Measurements from ENCODE around the gene RNU6-1. TPM values are rescaled to one million over a fixed set of nuclear protein-coding genes. Genes with fewer than 3 reads are reported as not detected.

RNU6-1 gene
- total RNA-seq, 2 experiments from 2014 or later, result not detected

GRCh38 chr15:67850994-67851571 lies 11.2 kb upstream of the RNU6-1 start:
- H3K4me2 ChIP-seq (ENCODE audit: low read length), result peak overlapping the region; percentile 61
- H3K9me2 ChIP-seq (ENCODE audit: insufficient read depth, low read length), result no peaks in the 10 kb centered on the region
- H3K9me3 ChIP-seq (ENCODE audit: low read length), result peaks cover 10% of the 10 kb centered on the region; the same call in 1 of the 2 replicates
- peak; percentile 62 for DNase-seq (ENCODE audit: low spot score)
- BruUV-seq (replicated peaks), result no TSS peak
- intact Hi-C loops (cut with micrococcal nuclease; ENCODE audit: unreplicated experiment), result no loop called here
- ChIA-PET POLR2A (interaction anchor here (1.2 kb wide), 1 partner anchor 10 kb away, joined by 3 read pairs; no protein-coding TSS in a partner anchor), CTCF (ENCODE audit: unreplicated experiment) (no interaction called here)
- H3K4me3 ChIP-seq (ENCODE audit: low read depth, low read length, poor library complexity, severe bottlenecking), result peak overlapping the region; percentile 32
- H4K20me1 ChIP-seq (ENCODE audit: insufficient read depth, low read length), result no peaks in the 10 kb centered on the region
- peak overlapping the region; percentile 75 for H3K27ac ChIP-seq (ENCODE audit: low read depth, low read length, poor library complexity, severe bottlenecking)
- no peaks in the 10 kb centered on the region for H3K79me2 ChIP-seq (ENCODE audit: insufficient read depth, low read depth, low read length)
- H3K36me3 ChIP-seq (ENCODE audit: insufficient read depth, low read length), result no peaks in the 10 kb centered on the region; the same call in 1 of the 2 replicates
- TF ChIP-seq CTCF (conservative IDR thresholded peaks at IDR 0.05; ENCODE audit: low read length), result no peak
- no peak for TF ChIP-seq EZH2phosphoT487 (IDR thresholded peaks at IDR 0.05; ENCODE audit: borderline replicate concordance, low read depth, low read length)
- H3K4me1 ChIP-seq (ENCODE audit: insufficient read depth, low read length, poor library complexity, severe bottlenecking), result peaks cover 78% of the 10 kb centered on the region
- H2AFZ ChIP-seq (ENCODE audit: low read length), result peak overlapping the region; percentile 70; the same call in 1 of the 2 replicates

- Histone ChIP-seq H3K9me3 (ENCODE audit: low read length) (peaks cover 10% of the 10 kb centered on the region; the same call in 1 of the 2 replicates), H3K4me1 (ENCODE audit: insufficient read depth, low read length, poor library complexity, severe bottlenecking) (peaks cover 71% of the 10 kb centered on the region), H3K36me3 (ENCODE audit: insufficient read depth, low read length) (no peaks in the 10 kb centered on the region; the same call in 1 of the 2 replicates), H3K9me2 (ENCODE audit: insufficient read depth, low read length) (no peaks in the 10 kb centered on the region), H3K79me2 (ENCODE audit: insufficient read depth, low read depth, low read length) (no peaks in the 10 kb centered on the region), H3K4me2 (ENCODE audit: low read length) (peak overlapping the region; percentile 61), H2AFZ (ENCODE audit: low read length) (peak overlapping the region; percentile 70), H3K27ac (ENCODE audit: low read depth, low read length, poor library complexity, severe bottlenecking) (peak overlapping the region; percentile 75), H4K20me1 (ENCODE audit: insufficient read depth, low read length) (no peaks in the 10 kb centered on the region), H3K4me3 (ENCODE audit: low read depth, low read length, poor library complexity, severe bottlenecking) (peak overlapping the region; percentile 32)
- DNase-seq (ENCODE audit: low spot score), result peak; percentile 57
- intact Hi-C loops (cut with micrococcal nuclease; ENCODE audit: unreplicated experiment), result no loop called here
- TF ChIP-seq CTCF (conservative IDR thresholded peaks at IDR 0.05; ENCODE audit: low read length) (no peak), EZH2phosphoT487 (IDR thresholded peaks at IDR 0.05; ENCODE audit: borderline replicate concordance, low read depth, low read length) (no peak)
- ChIA-PET POLR2A (interaction anchor here (1.2 kb wide), 1 partner anchor 9 kb away, joined by 3 read pairs; no protein-coding TSS in a partner anchor), CTCF (ENCODE audit: unreplicated experiment) (no interaction called here)
- no TSS peak for BruUV-seq (replicated peaks)
Measured at GRCh38 chr15:67850336-67850735, 10.5 kb upstream of the RNU6-1 start.

- no peak overlapping the region for H3K4me2 ChIP-seq (ENCODE audit: low read length)
Measured at GRCh38 chr15:67849538-67849937, 9.7 kb upstream of the RNU6-1 start.

More at GRCh38 chr15:67849538-67849937, 9.7 kb upstream of the RNU6-1 start:
- CTCF ChIA-PET (ENCODE audit: unreplicated experiment), result no interaction called here
- BruUV-seq (replicated peaks), result no TSS peak
- H3K4me1 ChIP-seq (ENCODE audit: insufficient read depth, low read length, poor library complexity, severe bottlenecking), result peaks cover 67% of the 10 kb centered on the region
- H4K20me1 ChIP-seq (ENCODE audit: insufficient read depth, low read length), result no peaks in the 10 kb centered on the region
- peaks cover 10% of the 10 kb centered on the region; the same call in 1 of the 2 replicates for H3K9me3 ChIP-seq (ENCODE audit: low read length)
- TF ChIP-seq EZH2phosphoT487 (IDR thresholded peaks at IDR 0.05; ENCODE audit: borderline replicate concordance, low read depth, low read length), result no peak
- TF ChIP-seq CTCF (conservative IDR thresholded peaks at IDR 0.05; ENCODE audit: low read length), result no peak
- H3K36me3 ChIP-seq (ENCODE audit: insufficient read depth, low read length), result no peaks in the 10 kb centered on the region; the same call in 1 of the 2 replicates
- no peak for DNase-seq (ENCODE audit: low spot score)
- H3K9me2 ChIP-seq (ENCODE audit: insufficient read depth, low read length), result no peaks in the 10 kb centered on the region
- intact Hi-C loops (cut with micrococcal nuclease; ENCODE audit: unreplicated experiment), result no loop called here
- H3K79me2 ChIP-seq (ENCODE audit: insufficient read depth, low read depth, low read length), result no peaks in the 10 kb centered on the region
- H3K27ac ChIP-seq (ENCODE audit: low read depth, low read length, poor library complexity, severe bottlenecking), result peak overlapping the region; percentile 75
- POLR2A ChIA-PET, result no interaction called here
- H2AFZ ChIP-seq (ENCODE audit: low read length), result no peak overlapping the region
- no peak overlapping the region for H3K4me3 ChIP-seq (ENCODE audit: low read depth, low read length, poor library complexity, severe bottlenecking)
